Endothelial cell of umbilical vein (primary cell): Measurements from ENCODE around the gene MRTFA. TPM values are rescaled to one million over a fixed set of nuclear protein-coding genes. Genes with fewer than 3 reads are reported as not detected.

ENCODE experiments used
- BruUV-seq: library from RNA; stranded (reverse); fragments of 400-500 nt; replicated peaks from 2 replicates; lab custom pipeline; 2021; lab: Mats Ljungman, UMichigan
- CTCF ChIA-PET: fragments of 300-600, 350-600 bp; sonication (Branson Sonifier 250); formaldehyde crosslinking; loops from one replicate; lab custom pipeline; 2021; ENCODE audit warnings: antibody characterized with exemption, inconsistent platforms; lab: Charles Lee
- POLR2A ChIA-PET: fragments of 300-600, 350-600 bp; sonication (Branson Sonifier 250); formaldehyde crosslinking; loops from one replicate; lab custom pipeline; 2021; ENCODE audit warnings: antibody characterized with exemption, inconsistent platforms; lab: Charles Lee
- DNase-seq: peaks from one replicate; pipeline ENCODE4 v3.0.0-alpha.2; 2011; ENCODE audit warnings: low read depth, low spot score
- FAIRE-seq: peaks from 2 replicates; lab custom pipeline; 2011; peaks lifted over from hg19 to GRCh38; lab: Jason Lieb, UNC
- H2AFZ ChIP-seq: 2 replicates; pipeline ENCODE4 v1.6.0; 2012; ENCODE audit warnings: low read depth, low read length, control low read depth, inconsistent platforms
- H3K27ac ChIP-seq: 2 replicates; pipeline ENCODE4 v1.5.1; 2011; ENCODE audit warnings: low read depth, mild to moderate bottlenecking, control low read depth, low read length, moderate library complexity; ENCODE audit not compliant: insufficient read depth
- H3K27me3 ChIP-seq, 2 experiments: 2 replicates each; pipeline versions ENCODE4 v1.6.0 to v1.6.1; 2011; ENCODE audit warnings: low read length in 2 of 2, mixed read lengths in 1 of 2; ENCODE audit not compliant: control insufficient read depth in 2 of 2, insufficient read depth in 2 of 2
- H3K36me3 ChIP-seq, 2 experiments: 2 replicates in 1 of 2; 3 replicates in 1 of 2; pipeline ENCODE4 v1.5.1; 2011; ENCODE audit warnings: low read length in 2 of 2, mild to moderate bottlenecking in 1 of 2, moderate library complexity in 1 of 2; ENCODE audit not compliant: control insufficient read depth in 2 of 2, insufficient read depth in 2 of 2; ENCODE audit errors: extremely low read depth in 1 of 2
- H3K4me1 ChIP-seq: 3 replicates; pipeline ENCODE4 v1.5.1; 2011; ENCODE audit warnings: mild to moderate bottlenecking, low read length; ENCODE audit not compliant: control insufficient read depth, insufficient read depth; ENCODE audit errors: extremely low read depth
- H3K4me2 ChIP-seq: 2 replicates; pipeline ENCODE4 v1.6.1; 2011; ENCODE audit warnings: low read length, control low read depth, mixed read lengths; ENCODE audit not compliant: insufficient read depth
- H3K4me3 ChIP-seq, 3 experiments: fragments of 200-600 bp in 1 of 3; sonication (generic), shearing (Covaris generic) in 1 of 3; replicated peaks in 1 of 3; 2 replicates each; pipeline ENCODE4 v1.5.1; 2011 to 2016; ENCODE audit warnings: control low read depth in 3 of 3, low read length in 3 of 3, mild to moderate bottlenecking in 2 of 3, inconsistent platforms in 1 of 3, low read depth in 1 of 3, moderate library complexity in 1 of 3; ENCODE audit not compliant: insufficient read depth in 1 of 3
- H3K79me2 ChIP-seq: 2 replicates; pipeline ENCODE4 v1.6.0; 2012; ENCODE audit warnings: low read length, inconsistent platforms; ENCODE audit not compliant: control insufficient read depth, insufficient read depth
- H3K9ac ChIP-seq: replicated peaks from 2 replicates; pipeline ENCODE3; 2011; ENCODE audit warnings: low read length, control low read depth; ENCODE audit not compliant: insufficient read depth; ENCODE audit errors: extremely low read depth
- H3K9me1 ChIP-seq: replicated peaks from 3 replicates; pipeline ENCODE4 v1.6.0; 2011; ENCODE audit warnings: mild to moderate bottlenecking, low read length; ENCODE audit not compliant: control insufficient read depth, insufficient read depth; ENCODE audit errors: extremely low read depth
- H3K9me3 ChIP-seq: replicated peaks from 2 replicates; pipeline ENCODE4 v1.5.1; 2012; ENCODE audit warnings: low read length, inconsistent platforms; ENCODE audit not compliant: control insufficient read depth, insufficient read depth
- H4K20me1 ChIP-seq: replicated peaks from 2 replicates; pipeline ENCODE3; 2011; ENCODE audit warnings: mild to moderate bottlenecking, low read length; ENCODE audit not compliant: control insufficient read depth, insufficient read depth; ENCODE audit errors: extremely low read depth
- EZH2 ChIP-seq: IDR thresholded peaks from 2 replicates; pipeline ENCODE4 v1.6.1; 2012; ENCODE audit warnings: borderline replicate concordance, low read depth, mild to moderate bottlenecking, moderate library complexity, low read length, inconsistent platforms; ENCODE audit not compliant: severe bottlenecking
- FOS ChIP-seq: IDR thresholded peaks from 2 replicates; pipeline ENCODE4 v1.6.1; 2011; ENCODE audit warnings: mild to moderate bottlenecking, low read length, moderate library complexity, borderline replicate concordance; ENCODE audit not compliant: insufficient read depth
- JUN ChIP-seq: IDR thresholded peaks from 2 replicates; pipeline ENCODE4 v1.6.1; 2011; ENCODE audit warnings: borderline replicate concordance, low read depth; ENCODE audit not compliant: insufficient read length, insufficient read depth
- MAX ChIP-seq: IDR thresholded peaks from 2 replicates; pipeline ENCODE4 v1.6.1; 2011; ENCODE audit not compliant: insufficient read depth, insufficient read length
- POLR2A ChIP-seq: IDR thresholded peaks from 2 replicates; pipeline ENCODE4 v1.6.1; 2012; ENCODE audit warnings: low read depth, mild to moderate bottlenecking, control low read depth, low read length
- POLR2AphosphoS5 ChIP-seq: IDR thresholded peaks from 2 replicates; pipeline ENCODE4 v1.6.1; 2012; ENCODE audit warnings: low read depth, mild to moderate bottlenecking, control low read depth, low read length, moderate library complexity; ENCODE audit not compliant: insufficient read depth
- dilution Hi-C: fragments of 300-500 bp; cut with MboI; formaldehyde crosslinking; loops from one replicate; pipeline ENCODE4 v1.15.0; 2019; ENCODE audit warnings: low sequenced_read_pairs; ENCODE audit not compliant: extremely low pct_ligation_motif_present
- intact Hi-C: fragments of 100-400 bp; cut with micrococcal nuclease; formaldehyde crosslinking; loops from one replicate; pipeline ENCODE4 v1.10.0; 2022
- polyA plus RNA-seq, 4 experiments: library from polyadenylated mRNA; depleted of rRNA in 3 of 4; stranded (reverse) in 3 of 4; unstranded in 1 of 4; fragments of >200 nt; gene quantifications; 2 replicates each; pipeline versions ENCODE4 v1.2.1 to v1.2.3, GENCODE V29; 2011 to 2012; ENCODE audit warnings: missing spikeins in 1 of 4
- total RNA-seq: library from RNA; stranded (reverse); gene quantifications from 2 replicates; pipeline ENCODE4 v1.2.3, GENCODE V29; 2021

MRTFA gene
- total and polyA plus RNA-seq, 2 donors (not counting 3 experiments of a cell fraction or from before 2014, with no cell fraction given), result 13.6 to 44.1 TPM

GRCh38 chr22:40665312-40665711 is 28.8 kb upstream of the MRTFA start:
- no peaks in the 10 kb centered on the region for H3K36me3 ChIP-seq
- H3K9ac ChIP-seq, result no peak overlapping the region
- no peaks in the 10 kb centered on the region for H3K9me1 ChIP-seq
- TF ChIP-seq JUN (no peak), POLR2A (no peak), FOS (no peak)
- H3K4me1 ChIP-seq, result no peaks in the 10 kb centered on the region
- DNase-seq, result no peak
- H3K27me3 ChIP-seq, result no peaks in the 10 kb centered on the region
- no peak for FAIRE-seq
- no peak overlapping the region for H3K4me3 ChIP-seq
- no peak overlapping the region for H3K27ac ChIP-seq
- H3K4me2 ChIP-seq, result no peak overlapping the region
- POLR2A ChIA-PET, result no interaction called here
- no peak overlapping the region for H2AFZ ChIP-seq
- intact Hi-C loops, result no loop called here
- BruUV-seq, result no TSS peak
- dilution Hi-C loops, result no loop called here
- no peaks in the 10 kb centered on the region for H3K9me3 ChIP-seq
- CTCF ChIA-PET, result interaction anchor here (1.1 kb wide), 1 partner anchor 95 kb away, joined by 3 read pairs; no protein-coding TSS in a partner anchor
- no peaks in the 10 kb centered on the region for H4K20me1 ChIP-seq
- H3K79me2 ChIP-seq, result no peaks in the 10 kb centered on the region

- Histone ChIP-seq H3K9me1 (no peaks in the 10 kb centered on the region), H3K9me3 (no peaks in the 10 kb centered on the region), H3K4me3 (no peak overlapping the region), H4K20me1 (no peaks in the 10 kb centered on the region), H2AFZ (no peak overlapping the region), H3K36me3 (no peaks in the 10 kb centered on the region), H3K27me3 (no peaks in the 10 kb centered on the region), H3K4me1 (no peaks in the 10 kb centered on the region), H3K4me2 (no peak overlapping the region), H3K27ac (no peak overlapping the region), H3K79me2 (no peaks in the 10 kb centered on the region), H3K9ac (no peak overlapping the region)
- FAIRE-seq, result no peak
- DNase-seq, result no peak
- no TSS peak for BruUV-seq
- TF ChIP-seq POLR2A (no peak), POLR2AphosphoS5 (no peak), MAX (no peak), FOS (no peak), EZH2 (no peak)
- ChIA-PET CTCF (no interaction called here), POLR2A (no interaction called here)
- dilution Hi-C loops (no loop called here), intact Hi-C loops (no loop called here)
Observed at GRCh38 chr22:40661671-40662070, 25.2 kb upstream of the MRTFA start.
